ENCODE measurements around the gene SCAF8. TPM values are rescaled to one million over a fixed set of nuclear protein-coding genes. Genes with fewer than 3 reads are reported as not detected.

SCAF8 gene
- total RNA-seq, 1 donor, result 83.4 TPM

- no peaks in the 10 kb centered on the region for H3K4me1 ChIP-seq (ENCODE audit: insufficient read depth, low read length)
- H3K27me3 ChIP-seq (ENCODE audit: insufficient read depth, low read length), result no peaks in the 10 kb centered on the region
- H3K9me3 ChIP-seq (ENCODE audit: low read depth, low read length), result no peaks in the 10 kb centered on the region
- H3K4me3 ChIP-seq (ENCODE audit: low read length), result no peak overlapping the region
Observed at GRCh38 chr6:154822947-154823558, 89.8 kb downstream of the SCAF8 start.

GRCh38 chr6:154824076-154824475 lies 90.9 kb downstream of the SCAF8 start:
- Histone ChIP-seq H3K4me1 (ENCODE audit: insufficient read depth, low read length) (no peaks in the 10 kb centered on the region), H3K9me3 (ENCODE audit: low read depth, low read length) (no peaks in the 10 kb centered on the region), H3K27me3 (ENCODE audit: insufficient read depth, low read length) (no peaks in the 10 kb centered on the region), H3K4me3 (ENCODE audit: low read length) (no peak overlapping the region)

GRCh38 chr6:154829970-154830369 lies 96.8 kb downstream of the SCAF8 start:
- H3K4me3 ChIP-seq (ENCODE audit: low read length), result no peak overlapping the region
- H3K27me3 ChIP-seq (ENCODE audit: insufficient read depth, low read length), result no peaks in the 10 kb centered on the region
- H3K4me1 ChIP-seq (ENCODE audit: insufficient read depth, low read length), result no peaks in the 10 kb centered on the region
- H3K9me3 ChIP-seq (ENCODE audit: low read depth, low read length), result no peaks in the 10 kb centered on the region

- Histone ChIP-seq H3K27me3 (ENCODE audit: insufficient read depth, low read length) (no peaks in the 10 kb centered on the region), H3K9me3 (ENCODE audit: low read depth, low read length) (no peaks in the 10 kb centered on the region), H3K4me1 (ENCODE audit: insufficient read depth, low read length) (no peaks in the 10 kb centered on the region), H3K4me3 (ENCODE audit: low read length) (no peak overlapping the region)
Observed at GRCh38 chr6:154830771-154831170, 97.6 kb downstream of the SCAF8 start.

- Histone ChIP-seq H3K9me3 (ENCODE audit: low read depth, low read length) (no peaks in the 10 kb centered on the region), H3K27me3 (ENCODE audit: insufficient read depth, low read length) (no peaks in the 10 kb centered on the region), H3K4me1 (ENCODE audit: insufficient read depth, low read length) (no peaks in the 10 kb centered on the region), H3K4me3 (ENCODE audit: low read length) (no peak overlapping the region)
Observed at GRCh38 chr6:154835307-154835706, 102.1 kb downstream of the SCAF8 start.

- no peak overlapping the region for H3K4me3 ChIP-seq (ENCODE audit: low read length)
- no peaks in the 10 kb centered on the region for H3K4me1 ChIP-seq (ENCODE audit: insufficient read depth, low read length)
- H3K27me3 ChIP-seq (ENCODE audit: insufficient read depth, low read length), result no peaks in the 10 kb centered on the region
- no peaks in the 10 kb centered on the region for H3K9me3 ChIP-seq (ENCODE audit: low read depth, low read length)
Observed at GRCh38 chr6:154839546-154839945, 106.3 kb downstream of the SCAF8 start.

GRCh38 chr6:154840363-154840762 lies 107.1 kb downstream of the SCAF8 start:
- H3K4me3 ChIP-seq (ENCODE audit: low read length), result no peak overlapping the region
- no peaks in the 10 kb centered on the region for H3K4me1 ChIP-seq (ENCODE audit: insufficient read depth, low read length)
- H3K27me3 ChIP-seq (ENCODE audit: insufficient read depth, low read length), result no peaks in the 10 kb centered on the region

GRCh38 chr6:154841109-154841508 lies 107.9 kb downstream of the SCAF8 start:
- Histone ChIP-seq H3K27me3 (ENCODE audit: insufficient read depth, low read length) (no peaks in the 10 kb centered on the region), H3K4me1 (ENCODE audit: insufficient read depth, low read length) (no peaks in the 10 kb centered on the region), H3K9me3 (ENCODE audit: low read depth, low read length) (no peaks in the 10 kb centered on the region)

More at GRCh38 chr6:154840363-154840762, 107.1 kb downstream of the SCAF8 start:
- H3K9me3 ChIP-seq (ENCODE audit: low read depth, low read length), result no peaks in the 10 kb centered on the region

GRCh38 chr6:154842833-154843232 lies 109.6 kb downstream of the SCAF8 start:
- H3K4me1 ChIP-seq (ENCODE audit: insufficient read depth, low read length), result no peaks in the 10 kb centered on the region
- H3K9me3 ChIP-seq (ENCODE audit: low read depth, low read length), result no peaks in the 10 kb centered on the region
- H3K27me3 ChIP-seq (ENCODE audit: insufficient read depth, low read length), result no peaks in the 10 kb centered on the region
- no peak overlapping the region for H3K4me3 ChIP-seq (ENCODE audit: low read length)

More at GRCh38 chr6:154841109-154841508, 107.9 kb downstream of the SCAF8 start:
- no peak overlapping the region for H3K4me3 ChIP-seq (ENCODE audit: low read length)

GRCh38 chr6:154847318-154847717 lies 114.1 kb downstream of the SCAF8 start:
- Histone ChIP-seq H3K27me3 (ENCODE audit: insufficient read depth, low read length) (no peaks in the 10 kb centered on the region), H3K9me3 (ENCODE audit: low read depth, low read length) (no peaks in the 10 kb centered on the region), H3K4me1 (ENCODE audit: insufficient read depth, low read length) (no peaks in the 10 kb centered on the region), H3K4me3 (ENCODE audit: low read length) (no peak overlapping the region)

- no peak overlapping the region for H3K4me3 ChIP-seq (ENCODE audit: low read length)
- H3K9me3 ChIP-seq (ENCODE audit: low read depth, low read length), result no peaks in the 10 kb centered on the region
- H3K27me3 ChIP-seq (ENCODE audit: insufficient read depth, low read length), result no peaks in the 10 kb centered on the region
- no peaks in the 10 kb centered on the region for H3K4me1 ChIP-seq (ENCODE audit: insufficient read depth, low read length)
Observed at GRCh38 chr6:154848580-154848979, 115.4 kb downstream of the SCAF8 start.

GRCh38 chr6:154849475-154849874 lies 116.3 kb downstream of the SCAF8 start:
- Histone ChIP-seq H3K27me3 (ENCODE audit: insufficient read depth, low read length) (no peaks in the 10 kb centered on the region), H3K9me3 (ENCODE audit: low read depth, low read length) (no peaks in the 10 kb centered on the region), H3K4me3 (ENCODE audit: low read length) (no peak overlapping the region), H3K4me1 (ENCODE audit: insufficient read depth, low read length) (no peaks in the 10 kb centered on the region)

- H3K9me3 ChIP-seq (ENCODE audit: low read depth, low read length), result no peaks in the 10 kb centered on the region
Observed at GRCh38 chr6:154852687-154853086, 119.5 kb downstream of the SCAF8 start.

GRCh38 chr6:154857529-154857928 lies 124.3 kb downstream of the SCAF8 start:
- Histone ChIP-seq H3K27me3 (ENCODE audit: insufficient read depth, low read length) (no peaks in the 10 kb centered on the region), H3K9me3 (ENCODE audit: low read depth, low read length) (no peaks in the 10 kb centered on the region), H3K4me3 (ENCODE audit: low read length) (no peak overlapping the region), H3K4me1 (ENCODE audit: insufficient read depth, low read length) (no peaks in the 10 kb centered on the region)

More at GRCh38 chr6:154852687-154853086, 119.5 kb downstream of the SCAF8 start:
- Histone ChIP-seq H3K4me3 (ENCODE audit: low read length) (no peak overlapping the region), H3K4me1 (ENCODE audit: insufficient read depth, low read length) (no peaks in the 10 kb centered on the region), H3K27me3 (ENCODE audit: insufficient read depth, low read length) (no peaks in the 10 kb centered on the region)

GRCh38 chr6:154861825-154862224 lies 128.6 kb downstream of the SCAF8 start:
- Histone ChIP-seq H3K9me3 (ENCODE audit: low read depth, low read length) (no peaks in the 10 kb centered on the region), H3K4me3 (ENCODE audit: low read length) (no peak overlapping the region), H3K27me3 (ENCODE audit: insufficient read depth, low read length) (no peaks in the 10 kb centered on the region), H3K4me1 (ENCODE audit: insufficient read depth, low read length) (no peaks in the 10 kb centered on the region)

- no peaks in the 10 kb centered on the region for H3K27me3 ChIP-seq (ENCODE audit: insufficient read depth, low read length)
- H3K4me1 ChIP-seq (ENCODE audit: insufficient read depth, low read length), result no peaks in the 10 kb centered on the region
- no peaks in the 10 kb centered on the region for H3K9me3 ChIP-seq (ENCODE audit: low read depth, low read length)
- H3K4me3 ChIP-seq (ENCODE audit: low read length), result no peak overlapping the region
Observed at GRCh38 chr6:154862536-154862935, 129.3 kb downstream of the SCAF8 start.

Measured in mononuclear cell (primary cell).